ENCODE data around the gene SPDYC. TPM values are rescaled to one million over a fixed set of nuclear protein-coding genes. Genes with fewer than 3 reads are reported as not detected.

SPDYC gene
- total RNA-seq, 1 experiment from 2014 or later = not detected

- no peaks in the 10 kb centered on the region for H3K27me3 ChIP-seq (ENCODE audit: low read length)
- H3K9me3 ChIP-seq (ENCODE audit: low read length) = no peaks in the 10 kb centered on the region
- no peak overlapping the region for H3K4me2 ChIP-seq (ENCODE audit: low read length)
- intact Hi-C loops (cut with micrococcal nuclease) = no loop called here
- no peaks in the 10 kb centered on the region; the same call in 1 of the 2 replicates for H4K20me1 ChIP-seq (ENCODE audit: low read length)
- no TSS peak for BruUV-seq (replicated peaks)
- H3K36me3 ChIP-seq (ENCODE audit: low read depth, low read length) = peaks cover 43% of the 10 kb centered on the region; the same call in 1 of the 2 replicates
- CTCF ChIA-PET = no interaction called here
- H2AFZ ChIP-seq (ENCODE audit: low read length) = no peak overlapping the region
- no peaks in the 10 kb centered on the region for H3K9me2 ChIP-seq (replicated peaks; ENCODE audit: low read length)
- DNase-seq = no peak
- TF ChIP-seq CTCF (conservative IDR thresholded peaks at IDR 0.05; ENCODE audit: low read depth, low read length) (no peak), EZH2 (IDR thresholded peaks at IDR 0.05; ENCODE audit: low read length, unreplicated experiment) (no peak), EZH2phosphoT487 (IDR thresholded peaks at IDR 0.05; ENCODE audit: borderline replicate concordance, low read length) (no peak)
- H3F3A ChIP-seq (ENCODE audit: low read length, unreplicated experiment) = no peaks in the 10 kb centered on the region
- H3K79me2 ChIP-seq (ENCODE audit: low read length) = peaks cover 35% of the 10 kb centered on the region
- H3K4me1 ChIP-seq (ENCODE audit: insufficient read depth, low read length) = peaks cover 16% of the 10 kb centered on the region
- H3K27ac ChIP-seq (ENCODE audit: low read length) = no peak overlapping the region
- H3K9ac ChIP-seq (ENCODE audit: low read length) = no peak overlapping the region
- no peak overlapping the region for H3K4me3 ChIP-seq (ENCODE audit: low read length)
- POLR2A ChIA-PET (ENCODE audit: unreplicated experiment) = no interaction called here
- no peak for ATAC-seq
These were observed 38.6 kb upstream of the SPDYC start for GRCh38 chr11:65131417-65131776.

GRCh38 chr11:65131895-65132237, 38.2 kb upstream of the SPDYC start:
- Histone ChIP-seq H3K27me3 (ENCODE audit: low read length) (no peaks in the 10 kb centered on the region), H4K20me1 (ENCODE audit: low read length) (no peaks in the 10 kb centered on the region; the same call in 1 of the 2 replicates), H3K4me2 (ENCODE audit: low read length) (no peak overlapping the region), H3K9ac (ENCODE audit: low read length) (no peak overlapping the region), H3K4me1 (ENCODE audit: insufficient read depth, low read length) (peaks cover 16% of the 10 kb centered on the region), H3K9me2 (replicated peaks; ENCODE audit: low read length) (no peaks in the 10 kb centered on the region), H3K27ac (ENCODE audit: low read length) (no peak overlapping the region), H3F3A (ENCODE audit: low read length, unreplicated experiment) (no peaks in the 10 kb centered on the region), H2AFZ (ENCODE audit: low read length) (no peak overlapping the region), H3K9me3 (ENCODE audit: low read length) (no peaks in the 10 kb centered on the region), H3K36me3 (ENCODE audit: low read depth, low read length) (peaks cover 38% of the 10 kb centered on the region; the same call in 1 of the 2 replicates), H3K4me3 (ENCODE audit: low read length) (no peak overlapping the region), H3K79me2 (ENCODE audit: low read length) (peaks cover 35% of the 10 kb centered on the region)
- CTCF ChIA-PET = no interaction called here
- no TSS peak for BruUV-seq (replicated peaks)
- ATAC-seq = no peak
- POLR2A ChIA-PET (ENCODE audit: unreplicated experiment) = no interaction called here
- no peak for DNase-seq
- intact Hi-C loops (cut with micrococcal nuclease) = no loop called here
- TF ChIP-seq CTCF (conservative IDR thresholded peaks at IDR 0.05; ENCODE audit: low read depth, low read length) (no peak), EZH2 (IDR thresholded peaks at IDR 0.05; ENCODE audit: low read length, unreplicated experiment) (no peak), EZH2phosphoT487 (IDR thresholded peaks at IDR 0.05; ENCODE audit: borderline replicate concordance, low read length) (no peak)

- TF ChIP-seq CTCF (conservative IDR thresholded peaks at IDR 0.05; ENCODE audit: low read depth, low read length) = no peak
- TF ChIP-seq EZH2phosphoT487 (IDR thresholded peaks at IDR 0.05; ENCODE audit: borderline replicate concordance, low read length) = no peak
- no peak for TF ChIP-seq EZH2 (IDR thresholded peaks at IDR 0.05; ENCODE audit: low read length, unreplicated experiment)
- intact Hi-C loops (cut with micrococcal nuclease) = no loop called here
- no TSS peak for BruUV-seq (replicated peaks)
- H3K4me2 ChIP-seq (ENCODE audit: low read length) = peak overlapping the region; percentile 96
- ChIA-PET POLR2A (ENCODE audit: unreplicated experiment) (no interaction called here), CTCF (no interaction called here)
- H3K27me3 ChIP-seq (ENCODE audit: low read length) = no peaks in the 10 kb centered on the region
- H3K4me3 ChIP-seq (ENCODE audit: low read length) = peak overlapping the region; percentile 90; the same call in 1 of the 2 replicates
- DNase-seq (no peak), ATAC-seq (no peak)
- H3K4me1 ChIP-seq (ENCODE audit: insufficient read depth, low read length) = peaks cover 16% of the 10 kb centered on the region
- H4K20me1 ChIP-seq (ENCODE audit: low read length) = no peaks in the 10 kb centered on the region; the same call in 1 of the 2 replicates
- no peaks in the 10 kb centered on the region for H3F3A ChIP-seq (ENCODE audit: low read length, unreplicated experiment)
- no peak overlapping the region for H3K27ac ChIP-seq (ENCODE audit: low read length)
- H3K9ac ChIP-seq (ENCODE audit: low read length) = no peak overlapping the region
- H3K79me2 ChIP-seq (ENCODE audit: low read length) = peaks cover 35% of the 10 kb centered on the region
- peaks cover 33% of the 10 kb centered on the region; the same call in 1 of the 2 replicates for H3K36me3 ChIP-seq (ENCODE audit: low read depth, low read length)
- H2AFZ ChIP-seq (ENCODE audit: low read length) = no peak overlapping the region
- H3K9me2 ChIP-seq (replicated peaks; ENCODE audit: low read length) = no peaks in the 10 kb centered on the region
- no peaks in the 10 kb centered on the region for H3K9me3 ChIP-seq (ENCODE audit: low read length)
These were observed 37.6 kb upstream of the SPDYC start for GRCh38 chr11:65132238-65132987.

All from PC-3 (cell line).